GM18907 (cell line): ENCODE data around the gene TCP1.
A peak's percentile ranks its signal among the peaks of the same experiment; 100 is the strongest.
"Not testable (repeated sequence)": the region's sequence is repeated elsewhere in the genome, so short reads cannot be mapped to it uniquely, and the experiment has no call there.

Source experiments
- ATAC-seq: cut with Tn5 transposase; IDR thresholded peaks from one replicate; pipeline ENCODE4 v1.9.1; 2021; ENCODE audit warnings: mild to moderate bottlenecking, moderate library complexity; ENCODE audit not compliant: unreplicated experiment

The TCP1 gene

GRCh38 chr6:159778131-159778530 is 11.3 kb downstream of the TCP1 start:
- ATAC-seq, result no peak

- no peak for ATAC-seq
Measured at GRCh38 chr6:159777240-159777904, 12.0 kb downstream of the TCP1 start.

- ATAC-seq, result no peak
Measured at GRCh38 chr6:159772196-159772595, 17.2 kb downstream of the TCP1 start.

GRCh38 chr6:159769470-159769869 is 19.9 kb downstream of the TCP1 start:
- ATAC-seq, result no peak

- no peak for ATAC-seq
Measured at GRCh38 chr6:159766906-159767305, 22.5 kb downstream of the TCP1 start.

GRCh38 chr6:159762681-159763293 is 26.6 kb downstream of the TCP1 start:
- ATAC-seq, result peak; percentile 9

- peak; percentile 98 for ATAC-seq
Measured at GRCh38 chr6:159761873-159762680, 27.3 kb downstream of the TCP1 start, which contains the start of gene ACAT2. Gene ACAT2 (plus strand): TSS chr6:159762045. CDS start chr6:159762088, 43 bp downstream.

- no peak for ATAC-seq
Measured at GRCh38 chr6:159761129-159761872, 28.1 kb downstream of the TCP1 start.

- ATAC-seq, result no peak
Measured at GRCh38 chr6:159760602-159761057, 28.8 kb downstream of the TCP1 start.

- no peak for ATAC-seq
Measured at GRCh38 chr6:159759645-159760044, 29.8 kb downstream of the TCP1 start.

GRCh38 chr6:159758031-159759001 is 31.1 kb downstream of the TCP1 start:
- ATAC-seq, result no peak

- no peak for ATAC-seq
Measured at GRCh38 chr6:159756508-159756907, 32.9 kb downstream of the TCP1 start.

- ATAC-seq, result no peak
Measured at GRCh38 chr6:159754959-159755914, 34.2 kb downstream of the TCP1 start.

GRCh38 chr6:159754401-159754800 is 35.0 kb downstream of the TCP1 start:
- no peak for ATAC-seq

GRCh38 chr6:159753081-159753872 is 36.1 kb downstream of the TCP1 start:
- no peak for ATAC-seq

- no peak for ATAC-seq
Measured at GRCh38 chr6:159751448-159751847, 38.0 kb downstream of the TCP1 start.

- ATAC-seq, result not testable (repeated sequence)
Measured at GRCh38 chr6:159748127-159748526, 41.3 kb downstream of the TCP1 start.

GRCh38 chr6:159746759-159747158 is 42.6 kb downstream of the TCP1 start:
- no peak for ATAC-seq
